ENCODE measurements around the gene HOGA1.
"Not testable (repeated sequence)": the region's sequence is repeated elsewhere in the genome, so short reads cannot be mapped to it uniquely, and the experiment has no call there.

Gene HOGA1

GRCh38 chr10:97647556-97647955, 63.4 kb downstream of the HOGA1 start:
- H3K27me3 ChIP-seq (ENCODE audit: low read depth), result no peaks in the 10 kb centered on the region
- H3K4me3 ChIP-seq, result no peak overlapping the region
- H3K9me3 ChIP-seq, result no peaks in the 10 kb centered on the region
- in situ Hi-C loops (cut with MboI; ENCODE audit: low sequenced_read_pairs), result no loop called here
- H3K4me1 ChIP-seq, result peaks cover 12% of the 10 kb centered on the region
- DNase-seq (ENCODE audit: low spot score in 2 of 2), result peak; percentile 29 to 79
- H3K36me3 ChIP-seq (replicated peaks), result peaks cover 33% of the 10 kb centered on the region

- Histone ChIP-seq H3K36me3 (replicated peaks) (peaks cover 37% of the 10 kb centered on the region), H3K27me3 (ENCODE audit: low read depth) (no peaks in the 10 kb centered on the region), H3K9me3 (no peaks in the 10 kb centered on the region), H3K4me1 (peaks cover 12% of the 10 kb centered on the region), H3K4me3 (no peak overlapping the region)
- in situ Hi-C loops (cut with MboI; ENCODE audit: low sequenced_read_pairs), result no loop called here
- DNase-seq (ENCODE audit: low spot score in 2 of 2), result no peak
These were observed 64.6 kb downstream of the HOGA1 start for GRCh38 chr10:97648562-97649404.

GRCh38 chr10:97649405-97649750, 65.2 kb downstream of the HOGA1 start:
- H3K4me3 ChIP-seq; H3K27me3 ChIP-seq (ENCODE audit: low read depth); DNase-seq (ENCODE audit: low spot score in 2 of 2); in situ Hi-C loops (cut with MboI; ENCODE audit: low sequenced_read_pairs); H3K9me3 ChIP-seq: not testable (repeated sequence)
- Histone ChIP-seq H3K36me3 (replicated peaks) (peaks cover 41% of the 10 kb centered on the region), H3K4me1 (peaks cover 12% of the 10 kb centered on the region)

GRCh38 chr10:97650726-97651125, 66.5 kb downstream of the HOGA1 start:
- Histone ChIP-seq H3K27me3 (ENCODE audit: low read depth) (no peaks in the 10 kb centered on the region), H3K4me3 (no peak overlapping the region), H3K4me1 (peaks cover 12% of the 10 kb centered on the region), H3K36me3 (replicated peaks) (peaks cover 40% of the 10 kb centered on the region), H3K9me3 (no peaks in the 10 kb centered on the region)
- DNase-seq (ENCODE audit: low spot score in 2 of 2), result no peak
- in situ Hi-C loops (cut with MboI; ENCODE audit: low sequenced_read_pairs), result no loop called here

GRCh38 chr10:97651773-97652172, 67.6 kb downstream of the HOGA1 start:
- no peaks in the 10 kb centered on the region for H3K27me3 ChIP-seq (ENCODE audit: low read depth)
- peaks cover 45% of the 10 kb centered on the region for H3K36me3 ChIP-seq (replicated peaks)
- no peak for DNase-seq (ENCODE audit: low spot score in 2 of 2)
- peaks cover 12% of the 10 kb centered on the region for H3K4me1 ChIP-seq
- H3K9me3 ChIP-seq, result no peaks in the 10 kb centered on the region
- in situ Hi-C loops (cut with MboI; ENCODE audit: low sequenced_read_pairs), result no loop called here
- no peak overlapping the region for H3K4me3 ChIP-seq

GRCh38 chr10:97656777-97657176, 72.6 kb downstream of the HOGA1 start:
- Histone ChIP-seq H3K4me1 (no peaks in the 10 kb centered on the region), H3K4me3 (no peak overlapping the region), H3K36me3 (replicated peaks) (peaks cover 42% of the 10 kb centered on the region), H3K9me3 (no peaks in the 10 kb centered on the region), H3K27me3 (ENCODE audit: low read depth) (no peaks in the 10 kb centered on the region)
- DNase-seq (ENCODE audit: low spot score in 2 of 2), result no peak
- in situ Hi-C loops (cut with MboI; ENCODE audit: low sequenced_read_pairs), result no loop called here

- Histone ChIP-seq H3K36me3 (replicated peaks) (peaks cover 34% of the 10 kb centered on the region), H3K9me3 (no peaks in the 10 kb centered on the region), H3K4me1 (no peaks in the 10 kb centered on the region), H3K27me3 (ENCODE audit: low read depth) (no peaks in the 10 kb centered on the region), H3K4me3 (no peak overlapping the region)
- in situ Hi-C loops (cut with MboI; ENCODE audit: low sequenced_read_pairs), result no loop called here
- DNase-seq (ENCODE audit: low spot score in 2 of 2), result no peak
These were observed 75.4 kb downstream of the HOGA1 start for GRCh38 chr10:97659589-97659988.

Data from HAP-1 (cell line).